GM23248 (cell line): Measurements from ENCODE around the gene PRDM16. TPM values are rescaled to one million over a fixed set of nuclear protein-coding genes. Genes with fewer than 3 reads are reported as not detected.

ENCODE experiments used
- DNase-seq: peaks from one replicate; pipeline ENCODE4 v3.0.0-alpha.2; 2015
- H2AFZ ChIP-seq: fragments of 200-600 bp; sonication (generic); 2 replicates; pipeline ENCODE4 v1.6.1; 2016; ENCODE audit warnings: antibody characterized with exemption
- H3F3A ChIP-seq: fragments of 200-600 bp; sonication (generic); 2 replicates; pipeline ENCODE4 v1.6.1; 2016; ENCODE audit warnings: mild to moderate bottlenecking, antibody characterized with exemption, mixed run types; ENCODE audit not compliant: insufficient read depth
- H3K27ac ChIP-seq: fragments of 200-600 bp; sonication (generic); 2 replicates; pipeline ENCODE4 v1.5.1; 2016; ENCODE audit warnings: mild to moderate bottlenecking
- H3K27me3 ChIP-seq: fragments of 200-600 bp; sonication (generic); replicated peaks from 2 replicates; pipeline ENCODE4 v1.6.1; 2016; ENCODE audit warnings: mild to moderate bottlenecking; ENCODE audit not compliant: insufficient read depth
- H3K36me3 ChIP-seq: fragments of 200-600 bp; sonication (generic); 2 replicates; pipeline ENCODE4 v1.6.1; 2016; ENCODE audit warnings: low read depth, mild to moderate bottlenecking
- H3K4me1 ChIP-seq: fragments of 200-600 bp; sonication (generic); 2 replicates; pipeline ENCODE4 v1.6.1; 2016; ENCODE audit warnings: mild to moderate bottlenecking; ENCODE audit not compliant: insufficient read depth
- H3K4me2 ChIP-seq: fragments of 200-600 bp; sonication (generic); one replicate; pipeline ENCODE4 v1.6.1; 2016; ENCODE audit warnings: mild to moderate bottlenecking; ENCODE audit not compliant: unreplicated experiment
- H3K4me3 ChIP-seq: fragments of 200-600 bp; sonication (generic); 2 replicates; pipeline ENCODE4 v1.5.1; 2016; ENCODE audit warnings: mild to moderate bottlenecking
- H3K79me2 ChIP-seq: fragments of 200-600 bp; sonication (generic); 2 replicates; pipeline ENCODE4 v1.6.1; 2016; ENCODE audit warnings: mild to moderate bottlenecking; ENCODE audit not compliant: insufficient read depth
- H3K9ac ChIP-seq: fragments of 200-600 bp; sonication (generic); 2 replicates; pipeline ENCODE4 v1.6.1; 2016; ENCODE audit warnings: mild to moderate bottlenecking
- H3K9me2 ChIP-seq: fragments of 200-600 bp; sonication (generic); 2 replicates; pipeline ENCODE4 v1.6.1; 2016; ENCODE audit warnings: mixed run types, mild to moderate bottlenecking, moderate library complexity; ENCODE audit not compliant: insufficient read depth
- H3K9me3 ChIP-seq: fragments of 200-600 bp; sonication (generic); one replicate; pipeline ENCODE4 v1.6.1; 2017; ENCODE audit warnings: low read depth
- H4K20me1 ChIP-seq: fragments of 200-600 bp; sonication (generic); 2 replicates; pipeline ENCODE4 v1.6.0; 2016; ENCODE audit not compliant: insufficient read depth
- EZH2 ChIP-seq: fragments of 200-600 bp; sonication (generic); IDR thresholded peaks from 2 replicates; pipeline ENCODE4 v1.6.1; 2018; ENCODE audit warnings: antibody characterized with exemption, mild to moderate bottlenecking; ENCODE audit not compliant: insufficient read depth, poor library complexity, severe bottlenecking
- EZH2phosphoT487 ChIP-seq: fragments of 200-600 bp; sonication (generic); IDR thresholded peaks from 2 replicates; pipeline ENCODE4 v1.6.1; 2018; ENCODE audit warnings: antibody characterized with exemption, moderate library complexity, mild to moderate bottlenecking, low read depth; ENCODE audit not compliant: insufficient read depth
- WGBS, 2 experiments: methylation state at CpG; one replicate each; pipeline ENCODE4 v1.1.6; 2015 to 2017; ENCODE audit warnings: low lambda C conversion rate in 2 of 2, low coverage in 1 of 2; ENCODE audit errors: missing lambda C conversion rate in 2 of 2; 5-methylcytosine and 5-hydroxymethylcytosine counted together
- in situ Hi-C: fragments of 300-500 bp; cut with MboI; formaldehyde crosslinking; loops from 2 replicates; pipeline ENCODE4 v1.15.0; 2020
- polyA plus RNA-seq: library from polyadenylated mRNA; unstranded; fragments of >200 nt; fragmentation: Nextera tagmentation; extraction: Ambion mirVana; gene quantifications from 2 replicates; pipeline ENCODE4 v1.2.1, GENCODE V29; 2016
- total RNA-seq: library from RNA; depleted of rRNA; stranded (reverse); fragments of >200 nt; shearing (Covaris generic); gene quantifications from 2 replicates; pipeline ENCODE4 v1.2.3, GENCODE V29; 2014

The PRDM16 gene
- total and polyA plus RNA-seq, 2 experiments from 2014 or later = 0.18 TPM; not detected in 1

GRCh38 chr1:3076363-3076740 lies 7.3 kb downstream of the PRDM16 start:
- H3K4me3 ChIP-seq = no peak overlapping the region
- no peaks in the 10 kb centered on the region for H3F3A ChIP-seq
- H3K4me1 ChIP-seq = no peaks in the 10 kb centered on the region
- no peak overlapping the region for H3K27ac ChIP-seq
- no peak overlapping the region for H3K4me2 ChIP-seq
- H3K9me3 ChIP-seq = no peaks in the 10 kb centered on the region
- H3K27me3 ChIP-seq = peaks cover 54% of the 10 kb centered on the region
- in situ Hi-C loops = no loop called here
- H3K9me2 ChIP-seq = no peaks in the 10 kb centered on the region
- H4K20me1 ChIP-seq = no peaks in the 10 kb centered on the region
- H3K9ac ChIP-seq = no peak overlapping the region
- no peaks in the 10 kb centered on the region for H3K79me2 ChIP-seq
- no peaks in the 10 kb centered on the region for H3K36me3 ChIP-seq
- no peak for DNase-seq
- no peak for TF ChIP-seq EZH2
- no peak for TF ChIP-seq EZH2phosphoT487
- no peak overlapping the region for H2AFZ ChIP-seq
- 57 to 59% methylated on average over 10 to 11 of the region's 11 CpGs for WGBS, 2 experiments

GRCh38 chr1:3077081-3077480 lies 8.1 kb downstream of the PRDM16 start:
- Histone ChIP-seq H3K27ac (no peak overlapping the region), H3K9me3 (no peaks in the 10 kb centered on the region), H3K4me1 (no peaks in the 10 kb centered on the region), H3K9me2 (no peaks in the 10 kb centered on the region), H3K36me3 (no peaks in the 10 kb centered on the region), H3K27me3 (peaks cover 47% of the 10 kb centered on the region), H3K79me2 (no peaks in the 10 kb centered on the region), H4K20me1 (no peaks in the 10 kb centered on the region), H3K9ac (no peak overlapping the region), H3K4me2 (no peak overlapping the region), H3K4me3 (no peak overlapping the region), H3F3A (no peaks in the 10 kb centered on the region), H2AFZ (no peak overlapping the region)
- DNase-seq = no peak
- TF ChIP-seq EZH2phosphoT487 = no peak
- no peak for TF ChIP-seq EZH2
- 55 to 59% methylated on average over 9 of the region's 9 CpGs for WGBS, 2 experiments
- in situ Hi-C loops = no loop called here

GRCh38 chr1:3077561-3077960 lies 8.6 kb downstream of the PRDM16 start:
- Histone ChIP-seq H3K4me1 (no peaks in the 10 kb centered on the region), H3K4me2 (no peak overlapping the region), H3K79me2 (no peaks in the 10 kb centered on the region), H3F3A (no peaks in the 10 kb centered on the region), H3K9me2 (no peaks in the 10 kb centered on the region), H4K20me1 (no peaks in the 10 kb centered on the region), H3K9me3 (no peaks in the 10 kb centered on the region), H3K27ac (no peak overlapping the region), H3K36me3 (no peaks in the 10 kb centered on the region), H2AFZ (no peak overlapping the region), H3K9ac (no peak overlapping the region), H3K27me3 (peaks cover 42% of the 10 kb centered on the region), H3K4me3 (no peak overlapping the region)
- no peak for TF ChIP-seq EZH2phosphoT487
- TF ChIP-seq EZH2 = no peak
- WGBS, 2 experiments = 68 to 72% methylated on average over 4 of the region's 4 CpGs
- in situ Hi-C loops = no loop called here
- DNase-seq = no peak

- in situ Hi-C loops = no loop called here
- no peaks in the 10 kb centered on the region for H3K79me2 ChIP-seq
- H3K27me3 ChIP-seq = peaks cover 33% of the 10 kb centered on the region
- no peaks in the 10 kb centered on the region for H3K4me1 ChIP-seq
- no peaks in the 10 kb centered on the region for H3K9me3 ChIP-seq
- H4K20me1 ChIP-seq = no peaks in the 10 kb centered on the region
- no peaks in the 10 kb centered on the region for H3K36me3 ChIP-seq
- no peak overlapping the region for H3K4me3 ChIP-seq
- no peaks in the 10 kb centered on the region for H3K9me2 ChIP-seq
- H3F3A ChIP-seq = no peaks in the 10 kb centered on the region
- H2AFZ ChIP-seq = no peak overlapping the region
- TF ChIP-seq EZH2phosphoT487 = no peak
- no peak for TF ChIP-seq EZH2
- no peak overlapping the region for H3K27ac ChIP-seq
- H3K9ac ChIP-seq = no peak overlapping the region
- no peak overlapping the region for H3K4me2 ChIP-seq
- no peak for DNase-seq
- 53 to 57% methylated on average over 15 of the region's 15 CpGs for WGBS, 2 experiments
These were observed 9.4 kb downstream of the PRDM16 start for GRCh38 chr1:3078430-3078861.

- H3F3A ChIP-seq = no peaks in the 10 kb centered on the region
- H3K79me2 ChIP-seq = no peaks in the 10 kb centered on the region
- in situ Hi-C loops = no loop called here
- H3K27ac ChIP-seq = no peak overlapping the region
- no peaks in the 10 kb centered on the region for H3K9me2 ChIP-seq
- no peaks in the 10 kb centered on the region for H3K36me3 ChIP-seq
- H3K9ac ChIP-seq = no peak overlapping the region
- H2AFZ ChIP-seq = no peak overlapping the region
- no peaks in the 10 kb centered on the region for H3K4me1 ChIP-seq
- H4K20me1 ChIP-seq = no peaks in the 10 kb centered on the region
- no peak overlapping the region for H3K4me2 ChIP-seq
- DNase-seq = no peak
- TF ChIP-seq EZH2phosphoT487 = no peak
- TF ChIP-seq EZH2 = no peak
- no peaks in the 10 kb centered on the region for H3K9me3 ChIP-seq
- H3K27me3 ChIP-seq = peaks cover 29% of the 10 kb centered on the region
- WGBS, 2 experiments = 77 to 80% methylated on average over 24 of the region's 24 CpGs
- no peak overlapping the region for H3K4me3 ChIP-seq
These were observed 9.9 kb downstream of the PRDM16 start for GRCh38 chr1:3078871-3079270.
